ENCODE data around the gene SEPTIN3.
"Not testable (repeated sequence)": the region's sequence is repeated elsewhere in the genome, so short reads cannot be mapped to it uniquely, and the experiment has no call there.

The SEPTIN3 gene

GRCh38 chr22:41940832-41941765 is 28.1 kb upstream of the SEPTIN3 start:
- FAIRE-seq: peak; percentile 64

GRCh38 chr22:41943661-41944209 is 25.5 kb upstream of the SEPTIN3 start:
- FAIRE-seq (no peak), DNase-seq (ENCODE audit: low spot score) (peak; percentile 36)

More at GRCh38 chr22:41940832-41941765, 28.1 kb upstream of the SEPTIN3 start:
- peak; percentile 81 for DNase-seq (ENCODE audit: low spot score)

GRCh38 chr22:41946629-41947423 is 22.4 kb upstream of the SEPTIN3 start, which contains the start of gene CENPM:
Gene CENPM, minus strand, starts transcription at chr22:41947152. Its CDS starts 76 bp downstream, at chr22:41947076.
- peak; percentile 90 for DNase-seq (ENCODE audit: low spot score)
- FAIRE-seq: peak; percentile 77

- no peak for DNase-seq (ENCODE audit: low spot score)
These were observed 21.7 kb upstream of the SEPTIN3 start for GRCh38 chr22:41947424-41948080.

GRCh38 chr22:41948142-41948541 is 21.1 kb upstream of the SEPTIN3 start:
- no peak for FAIRE-seq
- no peak for DNase-seq (ENCODE audit: low spot score)

More at GRCh38 chr22:41947424-41948080, 21.7 kb upstream of the SEPTIN3 start:
- FAIRE-seq: no peak

GRCh38 chr22:41948928-41949296 is 20.3 kb upstream of the SEPTIN3 start:
- DNase-seq (ENCODE audit: low spot score); FAIRE-seq: not testable (repeated sequence)

GRCh38 chr22:41949297-41949965 is 19.8 kb upstream of the SEPTIN3 start:
- DNase-seq (ENCODE audit: low spot score) (no peak), FAIRE-seq (no peak)

GRCh38 chr22:41951898-41952474 is 17.3 kb upstream of the SEPTIN3 start, which contains the start of gene SMIM45:
Gene SMIM45, plus strand, starts transcription at chr22:41952150.
- FAIRE-seq: no peak

GRCh38 chr22:41952713-41953112 is 16.5 kb upstream of the SEPTIN3 start:
- FAIRE-seq: no peak
- no peak for DNase-seq (ENCODE audit: low spot score)

More at GRCh38 chr22:41951898-41952474, 17.3 kb upstream of the SEPTIN3 start, which contains the start of gene SMIM45:
- DNase-seq (ENCODE audit: low spot score): no peak

GRCh38 chr22:41957941-41958556 is 11.2 kb upstream of the SEPTIN3 start:
- no peak for DNase-seq (ENCODE audit: low spot score)
- no peak for FAIRE-seq

GRCh38 chr22:41963453-41964111 is 5.7 kb upstream of the SEPTIN3 start:
- DNase-seq (ENCODE audit: low spot score) (no peak), FAIRE-seq (no peak)

GRCh38 chr22:41964112-41964491 is 5.1 kb upstream of the SEPTIN3 start:
- DNase-seq (ENCODE audit: low spot score) (no peak), FAIRE-seq (no peak)

GRCh38 chr22:41966225-41966606 is 3.0 kb upstream of the SEPTIN3 start:
- no peak for FAIRE-seq

GRCh38 chr22:41966607-41967240 is 2.5 kb upstream of the SEPTIN3 start:
- peak; percentile 73 for FAIRE-seq
- DNase-seq (ENCODE audit: low spot score): peak; percentile 85

More at GRCh38 chr22:41966225-41966606, 3.0 kb upstream of the SEPTIN3 start:
- DNase-seq (ENCODE audit: low spot score): no peak

GRCh38 chr22:41968601-41969000 is 642 bp upstream of the SEPTIN3 start:
- no peak for DNase-seq (ENCODE audit: low spot score)

GRCh38 chr22:41970601-41971000 is 1.4 kb downstream of the SEPTIN3 start:
- FAIRE-seq: no peak
- no peak for DNase-seq (ENCODE audit: low spot score)

More at GRCh38 chr22:41968601-41969000, 642 bp upstream of the SEPTIN3 start:
- no peak for FAIRE-seq

GRCh38 chr22:41971431-41971830 is 2.2 kb downstream of the SEPTIN3 start:
- no peak for FAIRE-seq
- no peak for DNase-seq (ENCODE audit: low spot score)

- no peak for DNase-seq (ENCODE audit: low spot score)
- FAIRE-seq: no peak
These were observed 5.5 kb downstream of the SEPTIN3 start for GRCh38 chr22:41974691-41975290.

Data from RCC 7860 (cell line).